RWPE2 (cell line): ENCODE measurements around the gene STARD13.

Experiments used
- ATAC-seq: fragments of 200-7000 bp; cut with Tn5 transposase; 3 replicates; pipeline ENCODE4 v1.9.1; 2021; ENCODE audit warnings: low read depth
- DNase-seq: peaks from one replicate; pipeline ENCODE4 v3.0.0-alpha.2; 2020; ENCODE audit warnings: low spot score
- H3K27ac ChIP-seq: fragments of 450-650 bp; 2 replicates; pipeline ENCODE4 v1.5.1; 2017; ENCODE audit warnings: mild to moderate bottlenecking; ENCODE audit not compliant: poor library complexity, severe bottlenecking
- H3K27me3 ChIP-seq: fragments of 250-450 bp; sonication (Bioruptor Pico); 2 replicates; pipeline ENCODE4 v1.5.1; 2021; ENCODE audit warnings: mild to moderate bottlenecking, moderate library complexity; ENCODE audit not compliant: insufficient read depth, poor library complexity, severe bottlenecking
- H3K36me3 ChIP-seq: fragments of 250-450 bp; sonication (Bioruptor Pico); 2 replicates; pipeline ENCODE4 v1.5.1; 2020; ENCODE audit warnings: low read depth, mild to moderate bottlenecking, moderate library complexity
- H3K4me1 ChIP-seq: fragments of 250-450 bp; sonication (Bioruptor Pico); 2 replicates; pipeline ENCODE4 v1.5.1; 2021; ENCODE audit warnings: mild to moderate bottlenecking, moderate library complexity; ENCODE audit not compliant: insufficient read depth, poor library complexity, severe bottlenecking
- H3K4me3 ChIP-seq: fragments of 250-450 bp; sonication (Bioruptor Pico); 2 replicates; pipeline ENCODE4 v1.5.1; 2021; ENCODE audit warnings: mild to moderate bottlenecking, moderate library complexity; ENCODE audit not compliant: severe bottlenecking
- H3K9me3 ChIP-seq: fragments of 250-450 bp; sonication (Bioruptor Pico); 2 replicates; pipeline ENCODE4 v1.5.1; 2021; ENCODE audit warnings: mild to moderate bottlenecking, moderate library complexity; ENCODE audit not compliant: severe bottlenecking
- TF ChIP-seq, protein P1 (sequence below): fragments of 450-650 bp; IDR thresholded peaks from one replicate; pipeline ENCODE4 v1.5.1; 2017; ENCODE audit warnings: mild to moderate bottlenecking, moderate library complexity; ENCODE audit not compliant: poor library complexity, severe bottlenecking

The STARD13 gene

DNA sequence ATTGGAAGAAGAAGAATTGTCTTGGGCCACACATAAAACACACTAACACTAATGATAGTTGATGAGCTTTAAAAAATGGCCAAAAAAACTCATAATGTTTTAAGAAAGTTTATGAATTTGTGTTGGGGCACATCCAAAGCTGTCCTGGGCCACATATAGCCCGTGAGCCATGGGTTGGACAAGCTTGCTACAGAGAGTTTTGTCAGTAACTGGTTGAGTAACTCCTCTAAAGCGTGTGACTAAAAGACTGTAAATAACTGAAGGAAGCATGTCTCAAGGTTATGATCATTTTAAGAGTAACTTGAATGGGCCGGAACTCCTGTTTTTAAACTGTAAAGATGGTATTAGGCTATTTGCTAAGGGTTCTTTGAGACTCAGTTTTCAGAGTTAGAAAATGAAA is 151.3 kb downstream of the STARD13 start:
- peaks cover 30% of the 10 kb centered on the region for H3K36me3 ChIP-seq
- no peak overlapping the region for H3K27ac ChIP-seq
- ATAC-seq, result no peak
- H3K27me3 ChIP-seq, result no peaks in the 10 kb centered on the region
- no peak overlapping the region for H3K4me3 ChIP-seq
- H3K4me1 ChIP-seq, result no peaks in the 10 kb centered on the region
- TF ChIP-seq, protein P1, sequence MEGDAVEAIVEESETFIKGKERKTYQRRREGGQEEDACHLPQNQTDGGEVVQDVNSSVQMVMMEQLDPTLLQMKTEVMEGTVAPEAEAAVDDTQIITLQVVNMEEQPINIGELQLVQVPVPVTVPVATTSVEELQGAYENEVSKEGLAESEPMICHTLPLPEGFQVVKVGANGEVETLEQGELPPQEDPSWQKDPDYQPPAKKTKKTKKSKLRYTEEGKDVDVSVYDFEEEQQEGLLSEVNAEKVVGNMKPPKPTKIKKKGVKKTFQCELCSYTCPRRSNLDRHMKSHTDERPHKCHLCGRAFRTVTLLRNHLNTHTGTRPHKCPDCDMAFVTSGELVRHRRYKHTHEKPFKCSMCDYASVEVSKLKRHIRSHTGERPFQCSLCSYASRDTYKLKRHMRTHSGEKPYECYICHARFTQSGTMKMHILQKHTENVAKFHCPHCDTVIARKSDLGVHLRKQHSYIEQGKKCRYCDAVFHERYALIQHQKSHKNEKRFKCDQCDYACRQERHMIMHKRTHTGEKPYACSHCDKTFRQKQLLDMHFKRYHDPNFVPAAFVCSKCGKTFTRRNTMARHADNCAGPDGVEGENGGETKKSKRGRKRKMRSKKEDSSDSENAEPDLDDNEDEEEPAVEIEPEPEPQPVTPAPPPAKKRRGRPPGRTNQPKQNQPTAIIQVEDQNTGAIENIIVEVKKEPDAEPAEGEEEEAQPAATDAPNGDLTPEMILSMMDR, result no peak
- no peaks in the 10 kb centered on the region for H3K9me3 ChIP-seq
- no peak for DNase-seq

DNA sequence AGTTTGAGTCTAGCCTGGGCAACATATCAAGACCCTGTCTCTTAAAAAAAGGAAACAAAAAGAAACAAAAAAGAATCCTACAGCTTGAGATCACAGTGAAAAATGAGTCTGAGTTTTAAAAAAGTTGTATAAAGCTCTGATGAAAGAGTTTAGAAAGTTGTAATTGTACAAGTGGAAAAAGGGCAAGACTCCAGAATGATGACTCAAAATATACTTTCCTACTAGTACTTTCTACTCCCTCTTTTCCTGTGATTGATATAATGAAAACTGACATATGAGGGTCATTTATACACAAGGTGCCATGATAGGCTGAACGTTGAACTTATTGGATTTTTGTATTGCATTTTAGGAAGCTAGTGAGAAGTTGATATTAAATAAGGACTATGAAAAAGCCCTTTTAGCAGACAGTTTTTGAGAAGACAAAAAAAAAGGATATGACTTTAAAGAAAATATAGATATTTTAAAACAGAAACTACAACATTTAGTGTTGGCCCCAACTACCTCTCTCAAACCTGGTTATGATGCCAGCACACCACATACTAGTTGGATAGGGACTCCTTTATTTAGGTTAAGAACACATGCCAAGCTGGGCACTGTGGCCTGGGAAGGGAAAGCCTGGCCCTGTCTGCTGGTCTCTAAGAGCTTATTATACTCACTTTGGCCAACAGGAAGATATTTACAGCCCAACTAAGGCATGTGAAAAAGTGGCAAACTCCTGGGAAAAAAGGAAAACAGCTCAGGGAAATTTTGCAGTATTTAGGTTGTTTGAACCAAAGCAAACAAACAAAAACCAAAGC is 152.7 kb downstream of the STARD13 start:
- no peaks in the 10 kb centered on the region for H3K4me1 ChIP-seq
- H3K27ac ChIP-seq, result no peak overlapping the region
- no peak for DNase-seq
- no peak overlapping the region for H3K4me3 ChIP-seq
- H3K9me3 ChIP-seq, result no peaks in the 10 kb centered on the region
- peaks cover 39% of the 10 kb centered on the region for H3K36me3 ChIP-seq
- TF ChIP-seq, protein P1, result no peak
- H3K27me3 ChIP-seq, result no peaks in the 10 kb centered on the region
- ATAC-seq, result no peak

DNA sequence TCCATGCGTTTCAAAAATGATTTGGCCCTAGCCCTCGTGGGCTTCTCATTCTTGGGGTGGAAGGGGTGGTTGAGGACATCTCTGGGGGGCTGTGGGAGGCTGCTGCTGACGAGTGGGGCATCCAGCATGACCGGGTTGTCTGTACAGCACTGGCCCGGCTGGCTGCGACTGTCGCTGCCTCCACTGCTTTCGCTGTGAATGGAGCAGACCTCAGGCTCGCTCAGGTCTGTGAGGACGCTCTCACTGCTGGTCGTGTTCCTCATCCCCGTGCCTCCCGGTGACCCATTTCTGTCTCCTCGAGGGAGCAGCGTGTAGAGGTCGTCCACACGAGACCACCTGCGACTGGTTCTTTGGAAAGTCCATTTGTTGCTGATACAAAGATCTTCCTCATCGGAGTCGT is 155.7 kb downstream of the STARD13 start:
- Histone ChIP-seq H3K27me3 (no peaks in the 10 kb centered on the region), H3K4me1 (peaks cover 17% of the 10 kb centered on the region), H3K27ac (no peak overlapping the region), H3K4me3 (no peak overlapping the region), H3K9me3 (no peaks in the 10 kb centered on the region), H3K36me3 (peaks cover 53% of the 10 kb centered on the region)
- no peak for ATAC-seq
- DNase-seq, result no peak
- TF ChIP-seq, protein P1, result no peak

DNA sequence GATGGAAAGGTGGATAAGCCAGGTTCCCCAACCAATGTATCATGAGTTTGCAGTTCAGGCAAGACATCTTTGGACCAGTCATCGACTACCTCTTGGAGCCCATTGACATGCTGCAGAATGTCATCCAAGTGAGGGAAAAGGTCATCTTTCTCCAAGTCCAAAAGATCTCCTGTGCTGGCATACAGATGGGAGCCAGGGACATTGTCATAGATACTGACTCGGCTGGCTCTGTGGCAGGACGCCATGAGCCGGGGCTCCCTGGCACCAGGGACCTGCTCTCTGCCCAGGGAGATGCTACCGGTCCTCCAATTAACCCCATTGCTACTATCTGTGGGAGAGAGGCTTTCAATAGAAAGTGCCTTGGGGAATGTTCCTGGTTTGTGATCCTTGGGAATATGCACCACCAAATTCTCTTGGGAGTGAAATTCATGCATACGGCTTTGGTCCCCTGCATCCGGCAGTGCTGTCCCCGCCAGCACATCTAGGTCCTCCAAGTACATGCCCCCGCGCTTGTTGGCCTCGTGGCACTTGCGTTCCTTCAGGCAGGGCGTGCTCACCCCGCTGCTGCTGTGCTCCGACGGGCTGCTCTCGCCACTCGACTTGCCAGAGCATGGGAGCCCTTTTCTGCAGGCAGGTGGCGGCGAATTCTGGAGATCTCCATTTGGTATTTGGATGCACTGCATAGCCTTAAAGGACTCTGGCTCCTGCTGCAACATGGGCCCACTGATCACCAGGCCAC is 156.3 kb downstream of the STARD13 start:
- TF ChIP-seq, protein P1, result no peak
- Histone ChIP-seq H3K9me3 (no peaks in the 10 kb centered on the region), H3K27me3 (no peaks in the 10 kb centered on the region), H3K27ac (no peak overlapping the region), H3K4me3 (no peak overlapping the region), H3K36me3 (peaks cover 54% of the 10 kb centered on the region), H3K4me1 (peaks cover 17% of the 10 kb centered on the region)
- DNase-seq (no peak), ATAC-seq (no peak)
